D721Med (cell line): Measurements from ENCODE around the gene CELA2A.

Source experiments
- DNase-seq: peaks from one replicate; pipeline ENCODE4 v3.0.0; 2011; ENCODE audit warnings: low spot score; ENCODE audit not compliant: insufficient read length
- FAIRE-seq: peaks from 2 replicates; lab custom pipeline; 2011; peaks lifted over from hg19 to GRCh38; lab: Jason Lieb, UNC
- CTCF ChIP-seq: IDR thresholded peaks from 2 replicates; pipeline ENCODE4 v1.5.1; 2012; ENCODE audit warnings: mild to moderate bottlenecking, control low read depth; ENCODE audit not compliant: insufficient read depth; ENCODE audit errors: missing control alignments

The CELA2A gene

GRCh38 chr1:15445390-15446122 is 11.0 kb upstream of the CELA2A start:
- DNase-seq (no peak), FAIRE-seq (no peak)
- no peak for TF ChIP-seq CTCF

GRCh38 chr1:15446212-15446611 is 10.3 kb upstream of the CELA2A start:
- FAIRE-seq (no peak), DNase-seq (no peak)
- no peak for TF ChIP-seq CTCF

GRCh38 chr1:15448877-15449462 is 7.6 kb upstream of the CELA2A start:
- FAIRE-seq (no peak), DNase-seq (no peak)
- no peak for TF ChIP-seq CTCF

- no peak for TF ChIP-seq CTCF
- DNase-seq (no peak), FAIRE-seq (no peak)
Observed at GRCh38 chr1:15449567-15449966, 7.0 kb upstream of the CELA2A start.

- no peak for TF ChIP-seq CTCF
- no peak for DNase-seq
- FAIRE-seq: no peak
Observed at GRCh38 chr1:15451014-15451722, 5.4 kb upstream of the CELA2A start.

- FAIRE-seq: no peak
- TF ChIP-seq CTCF: no peak
- DNase-seq: no peak
Observed at GRCh38 chr1:15452216-15452615, 4.3 kb upstream of the CELA2A start.
